HEK293 (cell line): ENCODE measurements around the gene MYO7A.

Experiments used
- CTCF ChIA-PET: fragments of 350-600 bp; formaldehyde crosslinking; extraction: SDS; loops from one replicate; lab custom pipeline; 2021; ENCODE audit warnings: antibody characterized with exemption; lab: Yijun Ruan, JAX
- POLR2A ChIA-PET: fragments of 300-600 bp; formaldehyde crosslinking; extraction: SDS; loops from one replicate; lab custom pipeline; 2020; ENCODE audit warnings: antibody characterized with exemption, inconsistent platforms; lab: Yijun Ruan, JAX
- H3K27ac ChIP-seq: fragments of 200-500 bp; sonication (Bioruptor generic); 2 replicates; pipeline ENCODE4 v1.5.1; 2014; ENCODE audit warnings: low read depth, low read length, control low read depth, inconsistent platforms; ENCODE audit errors: extremely low read depth
- H3K36me3 ChIP-seq, 2 experiments: fragments of 200-500 bp in 1 of 2; sonication (Bioruptor generic) in 1 of 2; 1 replicate in 1 of 2; 2 replicates in 1 of 2; pipeline ENCODE4 v1.5.1; 2014 to 2017; ENCODE audit warnings: inconsistent platforms in 2 of 2, low read length in 2 of 2; ENCODE audit not compliant: control insufficient read depth in 2 of 2, insufficient read depth in 1 of 2
- H3K4me1 ChIP-seq: fragments of 200-500 bp; sonication (Bioruptor generic); 2 replicates; pipeline ENCODE4 v1.5.1; 2014; ENCODE audit warnings: mild to moderate bottlenecking, low read length, inconsistent platforms; ENCODE audit not compliant: control insufficient read depth, insufficient read depth
- H3K4me3 ChIP-seq: 2 replicates; pipeline ENCODE4 v1.5.1; 2011; ENCODE audit warnings: low read depth, mild to moderate bottlenecking, control low read depth, low read length, moderate library complexity
- H3K9me3 ChIP-seq: fragments of 200-500 bp; sonication (Bioruptor generic); 2 replicates; pipeline ENCODE4 v1.5.1; 2014; ENCODE audit warnings: low read depth, low read length, inconsistent platforms; ENCODE audit not compliant: control insufficient read depth, insufficient read depth
- GLI2 ChIP-seq: fragments of 450-650 bp; formaldehyde crosslinking; IDR thresholded peaks from 2 replicates; pipeline ENCODE4; 2017; ENCODE audit warnings: missing biosample characterization, missing genetic modification characterization, low read depth, borderline replicate concordance
- HOXC10 ChIP-seq: sonication (generic); formaldehyde crosslinking; IDR thresholded peaks from 2 replicates; pipeline ENCODE4 v1.8.1; 2023; ENCODE audit warnings: mild to moderate bottlenecking, missing genetic modification reagents
- PRDM6 ChIP-seq: fragments of 450-650 bp; formaldehyde crosslinking; IDR thresholded peaks from 2 replicates; pipeline ENCODE4 v1.5.1; 2017; ENCODE audit warnings: missing biosample characterization, missing genetic modification characterization
- REST ChIP-seq: fragments of 450-650 bp; formaldehyde crosslinking; IDR thresholded peaks from 2 replicates; pipeline ENCODE4 v1.5.1; 2016; ENCODE audit warnings: missing biosample characterization, missing genetic modification characterization
- SCRT1 ChIP-seq: fragments of 450-650 bp; formaldehyde crosslinking; IDR thresholded peaks from 2 replicates; pipeline ENCODE4 v1.5.1; 2016; ENCODE audit warnings: missing biosample characterization, missing genetic modification characterization, borderline replicate concordance
- SCRT2 ChIP-seq: fragments of 450-650 bp; formaldehyde crosslinking; IDR thresholded peaks from 2 replicates; pipeline ENCODE4 v1.5.1; 2016; ENCODE audit warnings: missing biosample characterization, missing genetic modification characterization
- SETDB1 ChIP-seq: IDR thresholded peaks from one replicate; pipeline ENCODE4 v1.6.1; 2017; ENCODE audit warnings: mild to moderate bottlenecking, low read length, moderate library complexity, mixed read lengths; ENCODE audit not compliant: insufficient read length
- SP2 ChIP-seq: fragments of 450-650 bp; formaldehyde crosslinking; IDR thresholded peaks from 2 replicates; pipeline ENCODE4 v1.5.1; 2016; ENCODE audit warnings: missing biosample characterization, missing genetic modification characterization
- ZBTB17 ChIP-seq: fragments of 450-650 bp; formaldehyde crosslinking; IDR thresholded peaks from 2 replicates; pipeline ENCODE4 v1.5.1; 2016; ENCODE audit warnings: missing biosample characterization, missing genetic modification characterization
- ZNF19 ChIP-seq: fragments of 450-650 bp; formaldehyde crosslinking; IDR thresholded peaks from 2 replicates; pipeline ENCODE4; 2016; ENCODE audit warnings: missing biosample characterization, missing genetic modification characterization, low read depth
- ZNF2 ChIP-seq: fragments of 450-650 bp; formaldehyde crosslinking; IDR thresholded peaks from 2 replicates; pipeline ENCODE4 v1.5.1; 2016; ENCODE audit warnings: missing biosample characterization, missing genetic modification characterization
- ZNF302 ChIP-seq: fragments of 450-650 bp; formaldehyde crosslinking; IDR thresholded peaks from 2 replicates; pipeline ENCODE4 v1.5.1; 2016; ENCODE audit warnings: missing biosample characterization, missing genetic modification characterization, low read depth
- ZNF341 ChIP-seq: fragments of 450-650 bp; formaldehyde crosslinking; IDR thresholded peaks from 2 replicates; pipeline ENCODE4; 2016; ENCODE audit warnings: low read depth, missing biosample characterization, missing genetic modification characterization
- ZNF423 ChIP-seq: fragments of 450-650 bp; formaldehyde crosslinking; IDR thresholded peaks from 2 replicates; pipeline ENCODE4 v1.5.1; 2016; ENCODE audit warnings: missing biosample characterization, missing genetic modification characterization
- ZNF518A ChIP-seq: fragments of 450-650 bp; formaldehyde crosslinking; conservative IDR thresholded peaks from 2 replicates; pipeline ENCODE4 v1.5.1; 2016; ENCODE audit warnings: low read depth, missing biosample characterization, missing genetic modification characterization
- ZNF664 ChIP-seq: fragments of 450-650 bp; formaldehyde crosslinking; IDR thresholded peaks from 2 replicates; pipeline ENCODE4 v1.5.1; 2016; ENCODE audit warnings: missing biosample characterization, missing genetic modification characterization
- ZNF701 ChIP-seq: fragments of 450-650 bp; formaldehyde crosslinking; IDR thresholded peaks from 2 replicates; pipeline ENCODE4 v1.5.1; 2016; ENCODE audit warnings: missing biosample characterization, missing genetic modification characterization
- ZNF707 ChIP-seq: fragments of 450-650 bp; formaldehyde crosslinking; IDR thresholded peaks from 2 replicates; pipeline ENCODE4 v1.5.1; 2016; ENCODE audit warnings: missing biosample characterization, missing genetic modification characterization
- ZNF791 ChIP-seq: fragments of 450-650 bp; formaldehyde crosslinking; IDR thresholded peaks from 2 replicates; pipeline ENCODE4 v1.5.1; 2016; ENCODE audit warnings: missing biosample characterization, missing genetic modification characterization
- ZSCAN16 ChIP-seq: fragments of 450-650 bp; formaldehyde crosslinking; IDR thresholded peaks from 2 replicates; pipeline ENCODE4 v1.5.1; 2016; ENCODE audit warnings: missing biosample characterization, missing genetic modification characterization

The MYO7A gene

GRCh38 chr11:77153276-77154185 is 25.5 kb downstream of the MYO7A start (continued):
- TF ChIP-seq GLI2 (tag by site-specific recombination) (no peak), REST (tag by site-specific recombination) (no peak), ZNF19 (tag by site-specific recombination) (no peak), SETDB1 (no peak), SCRT1 (tag by site-specific recombination) (no peak), SP2 (tag by site-specific recombination) (no peak), SCRT2 (no peak), ZNF302 (tag by site-specific recombination) (no peak), ZNF518A (tag by site-specific recombination) (no peak), ZNF423 (tag by site-specific recombination) (no peak), PRDM6 (tag by site-specific recombination) (no peak)
- TF ChIP-seq, all 188 proteins: peak for 0

GRCh38 chr11:77154381-77155081 is 26.5 kb downstream of the MYO7A start:
- CTCF ChIA-PET = no interaction called here
- Histone ChIP-seq H3K9me3 (no peaks in the 10 kb centered on the region), H3K4me1 (no peaks in the 10 kb centered on the region), H3K36me3 (no peaks in the 10 kb centered on the region), H3K4me3 (no peak overlapping the region), H3K27ac (no peak overlapping the region)
- TF ChIP-seq ZNF423 (tag by site-specific recombination) (no peak), ZNF664 (no peak), ZNF701 (tag by site-specific recombination) (no peak), ZNF2 (tag by site-specific recombination) (no peak), ZNF341 (no peak), ZNF791 (tag by site-specific recombination) (no peak), HOXC10 (CRISPR knock-in tag) (no peak), ZSCAN16 (tag by site-specific recombination) (no peak), ZNF707 (tag by site-specific recombination) (no peak), ZBTB17 (tag by site-specific recombination) (no peak), PRDM6 (tag by site-specific recombination) (no peak)
- POLR2A ChIA-PET = no interaction called here
